HG03439 (cell line): ENCODE results near the gene SLC25A10.

Source experiments
- ATAC-seq: cut with Tn5 transposase; IDR thresholded peaks from one replicate; pipeline ENCODE4 v1.9.1; 2021; ENCODE audit warnings: mild to moderate bottlenecking, moderate library complexity; ENCODE audit not compliant: unreplicated experiment

Gene SLC25A10

GRCh38 chr17:81741594-81742452, 29.7 kb downstream of the SLC25A10 start:
- ATAC-seq, result no peak
